ENCODE measurements around the gene PASK.

The PASK gene

DNA sequence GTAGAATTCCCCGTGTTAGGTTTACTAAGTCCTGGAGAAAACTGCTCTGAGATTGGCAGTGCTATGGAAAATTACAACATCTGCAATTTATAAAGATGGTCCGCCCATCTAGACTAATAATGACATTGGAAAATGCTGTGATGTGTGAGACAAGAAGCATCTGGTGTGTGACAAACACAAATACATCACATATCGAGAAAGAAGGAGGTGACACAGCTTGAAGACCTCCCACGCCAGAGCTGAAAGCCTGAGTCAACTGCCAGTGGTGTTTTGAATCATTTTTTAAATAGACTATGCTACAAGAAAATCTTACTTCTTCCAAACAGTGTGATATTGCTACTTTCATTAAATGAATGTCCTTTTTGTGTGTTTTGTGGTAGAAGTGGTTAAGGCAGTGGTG is 30.6 kb upstream of the PASK start:
- no peak for DNase-seq

DNA sequence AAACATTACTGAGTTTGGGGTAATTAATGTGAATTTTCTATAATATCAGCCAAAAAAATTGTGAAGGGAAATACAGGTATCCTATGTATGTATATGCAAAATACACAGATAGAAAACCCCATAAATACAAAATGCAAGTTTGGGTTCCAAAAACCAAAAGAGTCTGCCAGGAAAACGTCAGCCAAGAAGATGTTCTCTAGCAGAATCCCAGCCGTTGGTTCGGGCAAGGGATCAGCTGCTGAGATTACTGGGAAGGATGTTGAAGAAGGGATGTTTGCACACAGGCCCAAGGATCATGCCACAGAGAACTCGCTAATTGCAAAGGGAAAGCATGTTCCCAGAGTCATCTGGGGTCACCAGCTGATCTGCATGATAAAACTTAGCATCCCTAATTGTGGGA is 29.7 kb upstream of the PASK start:
- no peak for DNase-seq

GRCh38 chr2:241177526-241178334 is 28.5 kb upstream of the PASK start:
- no peak for DNase-seq

GRCh38 chr2:241173557-241173956 is 24.3 kb upstream of the PASK start:
- DNase-seq, result no peak

- no peak for DNase-seq
Observed at GRCh38 chr2:241168366-241168765, 19.1 kb upstream of the PASK start.

GRCh38 chr2:241163601-241164118 is 14.4 kb upstream of the PASK start:
- no peak for DNase-seq

GRCh38 chr2:241161646-241162281 is 12.5 kb upstream of the PASK start:
- DNase-seq, result no peak

DNA sequence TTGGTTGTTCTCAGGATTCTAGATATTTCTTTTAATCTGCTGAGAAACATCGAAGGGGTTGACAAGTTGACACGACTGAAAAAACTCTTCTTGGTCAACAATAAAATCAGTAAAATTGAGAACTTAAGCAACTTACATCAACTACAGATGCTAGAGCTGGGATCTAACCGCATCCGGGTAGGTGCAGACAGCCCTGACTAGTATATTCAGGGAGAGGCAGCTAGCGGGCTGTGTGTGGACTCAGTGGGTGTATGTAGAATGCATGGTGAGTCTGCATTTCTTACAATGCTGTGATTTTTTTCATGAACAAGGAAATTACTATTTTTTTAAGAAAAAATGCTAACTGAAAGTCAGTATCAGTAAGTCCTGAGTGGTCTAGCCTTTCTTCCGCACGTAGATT is 11.0 kb upstream of the PASK start:
- DNase-seq, result no peak

DNA sequence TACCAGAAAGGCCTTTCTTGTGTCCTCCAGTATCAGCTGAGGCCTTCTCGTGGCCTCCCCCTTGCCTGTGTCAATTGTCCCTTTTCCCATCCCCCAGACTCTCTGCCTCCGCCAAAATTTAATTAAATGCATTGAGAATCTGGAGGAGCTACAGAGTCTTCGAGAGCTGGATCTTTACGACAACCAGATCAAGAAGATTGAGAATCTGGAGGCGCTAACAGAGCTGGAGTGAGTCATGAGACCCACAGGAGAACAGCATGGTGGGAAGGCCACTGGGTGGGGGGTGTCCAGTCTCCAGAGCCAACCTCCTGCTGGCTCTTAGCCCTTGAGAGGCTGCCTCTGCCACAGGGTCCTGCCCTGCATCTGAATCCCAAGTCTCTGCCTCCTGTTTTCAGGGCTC is 9.8 kb upstream of the PASK start:
- DNase-seq, result no peak

DNA sequence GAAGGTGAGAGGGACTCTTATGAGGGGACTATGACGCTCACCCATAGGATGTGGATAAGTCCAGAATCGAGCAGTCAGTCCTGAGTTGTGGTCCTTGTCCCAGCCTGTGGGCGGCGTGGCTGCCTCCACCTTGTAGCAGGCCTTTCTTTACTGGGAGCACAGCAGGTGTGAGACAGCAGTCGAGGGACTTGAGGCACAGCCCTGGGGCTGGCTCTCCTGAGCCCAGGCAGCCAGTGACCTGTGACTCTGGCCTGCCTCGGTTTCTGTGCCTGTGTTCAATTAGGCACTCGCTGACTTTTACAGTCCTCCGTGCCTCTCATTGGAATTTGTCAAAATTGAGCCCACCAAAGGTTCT is 9.3 kb upstream of the PASK start:
- no peak for DNase-seq

- DNase-seq, result no peak
Observed at GRCh38 chr2:241157841-241158545, 8.7 kb upstream of the PASK start.

DNA sequence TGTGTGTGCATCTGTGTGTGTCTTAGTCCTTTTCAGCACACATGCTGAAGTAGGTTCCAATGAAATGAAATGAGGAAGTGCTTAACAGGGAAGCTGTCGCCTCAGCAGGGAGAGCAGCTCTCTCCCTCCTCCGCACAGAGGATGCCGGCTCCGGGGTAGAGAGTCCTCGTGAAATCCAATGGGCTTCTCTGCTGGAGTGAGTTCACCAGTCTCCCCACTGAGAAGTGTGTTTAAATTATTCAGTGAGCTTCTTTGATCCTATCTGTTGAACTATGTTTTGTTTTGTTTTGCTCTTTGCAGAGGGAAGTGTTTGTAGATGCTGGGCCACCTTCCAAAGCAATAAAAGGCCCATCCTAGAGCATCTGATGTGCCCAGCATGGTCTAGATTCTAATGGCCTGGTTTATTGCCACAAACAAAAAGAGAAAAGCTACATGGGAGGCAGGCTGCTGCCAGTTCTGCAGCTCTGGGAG is 7.7 kb upstream of the PASK start:
- peak; percentile 56 for DNase-seq

GRCh38 chr2:241155936-241156335 is 6.7 kb upstream of the PASK start:
- DNase-seq, result no peak

DNA sequence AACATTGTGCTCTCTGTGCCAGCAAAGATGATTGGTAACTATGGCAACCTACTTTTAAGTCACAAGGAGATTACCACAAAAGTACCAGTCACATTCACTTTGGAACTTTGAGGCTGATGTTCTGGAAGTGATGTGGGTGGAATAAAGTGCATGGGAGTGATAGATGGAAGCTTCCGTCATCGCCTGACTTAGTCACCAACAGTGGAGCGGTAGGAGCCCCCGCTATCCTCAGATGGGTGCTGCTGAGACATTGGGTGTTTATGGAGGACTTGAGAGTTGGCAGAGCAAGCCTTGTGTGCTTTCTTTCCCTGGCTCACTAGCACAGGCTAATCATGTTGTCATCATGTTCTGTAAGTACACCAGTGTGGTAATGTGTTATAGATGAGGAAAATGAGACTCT is 5.6 kb upstream of the PASK start:
- no peak for DNase-seq

GRCh38 chr2:241153616-241154015 is 4.3 kb upstream of the PASK start:
- no peak for DNase-seq

- DNase-seq, result no peak
Observed at GRCh38 chr2:241151934-241152660, 2.8 kb upstream of the PASK start.

- DNase-seq, result no peak
Observed at GRCh38 chr2:241150660-241151530, 1.6 kb upstream of the PASK start.

DNA sequence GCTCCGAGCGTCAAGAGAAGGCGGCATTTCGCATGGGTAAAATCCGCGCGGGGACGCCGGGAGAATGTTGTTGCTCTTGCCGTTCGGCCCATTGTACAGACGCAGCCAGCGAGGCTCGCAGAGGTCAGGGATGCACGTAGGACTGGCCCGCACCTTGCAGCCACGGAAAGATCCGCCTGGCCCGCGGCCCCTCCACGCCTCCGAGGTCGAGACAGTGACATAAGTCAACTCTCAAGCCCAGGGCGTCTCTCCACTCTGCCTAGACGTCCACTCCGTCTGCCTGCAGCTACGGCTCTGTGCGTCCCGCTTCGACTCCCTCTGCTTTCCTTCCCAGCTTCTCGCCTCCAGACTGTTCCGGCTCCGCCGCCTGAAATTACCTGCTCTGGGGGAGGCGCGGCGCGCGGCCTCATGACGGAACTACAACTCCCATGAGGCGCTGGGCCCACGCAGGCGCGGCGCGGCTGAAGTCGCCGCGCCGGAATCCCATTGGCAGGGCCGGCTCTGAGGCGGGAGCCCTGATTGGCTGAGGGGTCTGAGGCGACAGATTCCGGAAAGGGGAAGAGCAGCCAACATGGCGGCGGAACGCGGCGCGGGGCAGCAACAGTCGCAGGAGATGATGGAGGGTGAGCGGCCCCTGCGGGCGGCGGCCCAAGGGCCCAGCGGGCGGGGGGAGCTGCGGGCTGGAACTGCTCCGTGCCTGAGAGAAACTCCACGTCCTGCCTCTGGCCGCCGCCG is 820 bp upstream of the PASK start, which contains the start of gene PPP1R7:
TSS of gene PPP1R7 (plus strand) at position 543 of the 735 bp plus-strand sequence. CDS start at position 572, 29 bp downstream.
- DNase-seq, result peak; percentile 81

DNA sequence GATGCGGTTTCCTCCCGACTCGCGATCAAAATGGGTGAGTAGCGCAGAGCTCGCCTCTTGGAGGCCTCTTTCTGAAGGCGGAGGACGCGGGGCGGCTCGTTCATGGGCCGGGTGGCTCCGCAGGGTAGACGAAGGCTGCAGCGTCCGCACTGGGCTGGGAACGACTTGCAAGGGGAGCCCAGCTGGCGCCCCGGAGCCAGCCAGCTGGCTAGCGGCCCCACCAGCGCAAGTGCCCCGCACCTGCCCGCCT is 328 bp upstream of the PASK start:
- no peak for DNase-seq

DNA sequence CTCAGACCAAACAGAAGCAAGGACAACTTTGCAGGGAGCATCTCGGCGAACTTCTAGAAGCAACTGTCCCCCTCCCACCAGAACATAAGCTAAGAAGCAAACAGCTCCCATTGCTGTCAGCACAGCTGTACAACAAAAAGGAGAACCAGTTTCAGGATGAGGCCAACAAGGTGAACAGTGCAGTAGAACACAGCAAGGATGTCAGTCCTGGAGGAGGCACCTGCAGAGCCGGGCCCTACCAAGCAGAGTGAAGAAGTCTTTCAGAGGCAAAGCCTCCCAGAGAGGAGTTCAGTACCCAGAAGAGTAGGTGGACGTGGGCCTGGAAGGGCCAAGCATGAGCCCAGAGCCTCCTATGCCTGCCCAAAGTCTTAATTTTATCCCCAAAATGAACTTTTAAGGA is 1.0 kb downstream of the PASK start:
- DNase-seq, result no peak

DNA sequence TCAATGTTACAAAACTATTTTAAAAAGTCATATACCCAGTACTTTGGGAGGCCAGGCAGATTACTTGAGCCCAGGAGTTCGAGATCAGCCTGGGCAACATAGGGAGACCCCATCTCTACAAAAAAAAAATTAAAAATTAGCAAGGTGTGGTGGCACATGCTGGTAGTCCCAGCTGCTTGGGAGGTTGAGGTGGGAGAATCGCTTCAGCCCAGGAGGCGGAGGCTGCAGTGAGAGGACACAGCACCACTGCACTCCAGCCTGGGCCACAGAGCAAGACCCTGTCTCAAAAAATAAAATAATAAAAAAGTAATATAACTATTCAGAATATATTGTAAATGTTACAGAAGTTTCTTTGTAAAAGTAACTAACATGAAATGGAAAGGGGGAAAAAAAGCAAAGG is 1.9 kb downstream of the PASK start:
- no peak for DNase-seq

GRCh38 chr2:241146286-241146685 is 3.0 kb downstream of the PASK start:
- DNase-seq, result no peak
